CD4-positive, alpha-beta T cell (primary cell): ENCODE data around the gene C1QTNF8. TPM values are rescaled to one million over a fixed set of nuclear protein-coding genes. Genes with fewer than 3 reads are reported as not detected.

Source experiments
- ATAC-seq: fragments of 200-7000 bp; cut with Tn5 transposase; one replicate; pipeline ENCODE4 v1.10.0; 2022; ENCODE audit warnings: mild to moderate bottlenecking; ENCODE audit not compliant: poor library complexity
- CTCF ChIA-PET: fragments of 350-600 bp; sonication (Branson Sonifier 250); formaldehyde crosslinking; loops from one replicate; lab custom pipeline; 2021; ENCODE audit warnings: antibody characterized with exemption, inconsistent platforms; lab: Charles Lee
- POLR2A ChIA-PET: fragments of 350-600 bp; sonication (Branson Sonifier 250); formaldehyde crosslinking; loops from one replicate; lab custom pipeline; 2021; ENCODE audit warnings: antibody characterized with exemption, inconsistent platforms; lab: Charles Lee
- DNase-seq, 14 experiments: peaks; one replicate each; pipeline ENCODE4 v3.0.0-alpha.2; 2013 to 2020; ENCODE audit warnings: mixed read lengths in 2 of 14
- H3K27ac ChIP-seq, 2 donors: one replicate each; pipeline versions ENCODE4 v1.5.1 to v1.7.0; 2013; ENCODE audit warnings: low read length in 2 of 2, low read depth in 1 of 2, mild to moderate bottlenecking in 1 of 2
- H3K27me3 ChIP-seq, 2 experiments: 1 replicate in 1 of 2; 2 replicates in 1 of 2; pipeline versions ENCODE4 v1.6.1 to v1.7.0; 2013; ENCODE audit warnings: low read length in 2 of 2, control low read depth in 1 of 2, mild to moderate bottlenecking in 1 of 2, moderate library complexity in 1 of 2; ENCODE audit not compliant: insufficient read depth in 2 of 2, control insufficient read depth in 1 of 2
- H3K36me3 ChIP-seq: one replicate; pipeline ENCODE4 v1.6.1; 2013; ENCODE audit warnings: low read length, control low read depth; ENCODE audit not compliant: insufficient read depth
- H3K4me1 ChIP-seq: one replicate; pipeline ENCODE4 v1.6.1; 2013; ENCODE audit warnings: low read length, control low read depth; ENCODE audit not compliant: insufficient read depth
- H3K4me3 ChIP-seq: one replicate; pipeline ENCODE4 v1.5.1; 2013; ENCODE audit warnings: mild to moderate bottlenecking, low read length, moderate library complexity
- H3K9me3 ChIP-seq, 2 experiments: 1 replicate in 1 of 2; 2 replicates in 1 of 2; pipeline versions ENCODE4 v1.6.1 to v1.7.0; 2013; ENCODE audit warnings: low read length in 2 of 2, mild to moderate bottlenecking in 2 of 2, control low read depth in 1 of 2, moderate library complexity in 1 of 2; ENCODE audit not compliant: control insufficient read depth in 1 of 2, insufficient read depth in 1 of 2
- H3K27ac Mint-ChIP-seq: one replicate; pipeline ENCODE4 v1.8.0; 2020; ENCODE audit warnings: mixed read lengths
- H3K27me3 Mint-ChIP-seq: one replicate; pipeline ENCODE4 v1.8.0; 2021; ENCODE audit warnings: mixed read lengths
- H3K36me3 Mint-ChIP-seq: one replicate; pipeline ENCODE4 v1.8.0; 2021; ENCODE audit warnings: low read depth, mixed read lengths
- H3K4me1 Mint-ChIP-seq: one replicate; pipeline ENCODE4 v1.8.0; 2021; ENCODE audit warnings: low read depth, mixed read lengths
- H3K4me3 Mint-ChIP-seq: one replicate; pipeline ENCODE4 v1.8.0; 2020; ENCODE audit warnings: mild to moderate bottlenecking, mixed read lengths
- H3K9me3 Mint-ChIP-seq: one replicate; pipeline ENCODE4 v1.8.0; 2020; ENCODE audit warnings: mixed read lengths
- CTCF ChIP-seq: fragments of 200-600 bp; IDR thresholded peaks from one replicate; pipeline ENCODE4 v1.8.0; 2022; ENCODE audit warnings: antibody characterized with exemption, mild to moderate bottlenecking
- intact Hi-C, 2 experiments: fragments of 100-400 bp; cut with DNase I in 1 of 2; cut with micrococcal nuclease in 1 of 2; formaldehyde crosslinking; loops; one replicate each; pipeline versions ENCODE4 v1.15.1 to v1.9.0; 2023 to 2025; cut with DNase I, micrococcal nuclease
- total RNA-seq, 174 experiments: library from RNA in 2 of 174; stranded (reverse) in 2 of 174; gene quantifications; one replicate each; pipeline ENCODE4 v1.2.3 and lab custom pipeline; 2021 to 2026

The C1QTNF8 gene
- total RNA-seq, 2 experiments from 2014 or later = not detected

- Histone ChIP-seq H3K27me3 (peaks cover 23 to 36% of the 10 kb centered on the region in 2 experiments), H3K36me3 (no peaks in the 10 kb centered on the region), H3K4me3 (no peak overlapping the region), H3K27ac (no peak overlapping the region), H3K4me1 (peaks cover 9% of the 10 kb centered on the region), H3K9me3 (peaks cover 0 to 31% of the 10 kb centered on the region in 2 experiments)
- POLR2A ChIA-PET = no interaction called here
- Mint-ChIP-seq H3K9me3 (no peaks in the 10 kb centered on the region), H3K4me3 (no peak overlapping the region), H3K27ac (no peak overlapping the region), H3K4me1 (no peaks in the 10 kb centered on the region), H3K36me3 (no peaks in the 10 kb centered on the region), H3K27me3 (peaks cover 14% of the 10 kb centered on the region)
- CTCF ChIA-PET = no interaction called here
- TF ChIP-seq CTCF = no peak
- DNase-seq (no peak), ATAC-seq (no peak)
- intact Hi-C loops = loop anchor here in 1 of 2 experiments (1.0 kb wide), 1 partner anchor 88 kb away; no protein-coding TSS in a partner anchor
These were observed 10.6 kb upstream of the C1QTNF8 start for GRCh38 chr16:1106659-1107058.

- CTCF ChIA-PET = no interaction called here
- peaks cover 9% of the 10 kb centered on the region for H3K4me1 ChIP-seq
- Mint-ChIP-seq H3K27ac (no peak overlapping the region), H3K4me3 (no peak overlapping the region), H3K9me3 (no peaks in the 10 kb centered on the region), H3K27me3 (peaks cover 14% of the 10 kb centered on the region), H3K36me3 (no peaks in the 10 kb centered on the region), H3K4me1 (no peaks in the 10 kb centered on the region)
- POLR2A ChIA-PET = no interaction called here
- H3K36me3 ChIP-seq = no peaks in the 10 kb centered on the region
- H3K27ac ChIP-seq = no peak overlapping the region
- TF ChIP-seq CTCF = peak; percentile 39
- H3K4me3 ChIP-seq = no peak overlapping the region
- DNase-seq (peak in 13 of 14 experiments; percentile 11 to 69 (median 33)), ATAC-seq (peak; percentile 67)
- H3K27me3 ChIP-seq = peaks cover 23 to 36% of the 10 kb centered on the region in 2 experiments
- intact Hi-C loops = loop anchor here in 1 of 2 experiments (1.0 kb wide), 1 partner anchor 88 kb away; no protein-coding TSS in a partner anchor
- peaks cover 0 to 31% of the 10 kb centered on the region in 2 experiments for H3K9me3 ChIP-seq
These were observed 10.0 kb upstream of the C1QTNF8 start for GRCh38 chr16:1105888-1106620.

- H3K4me3 Mint-ChIP-seq = no peak overlapping the region
- TF ChIP-seq CTCF = no peak
- H3K36me3 Mint-ChIP-seq = no peaks in the 10 kb centered on the region
- Histone ChIP-seq H3K27me3 (peaks cover 23 to 36% of the 10 kb centered on the region in 2 experiments), H3K27ac (no peak overlapping the region), H3K9me3 (peaks cover 0 to 27% of the 10 kb centered on the region in 2 experiments), H3K4me1 (peaks cover 9% of the 10 kb centered on the region), H3K36me3 (no peaks in the 10 kb centered on the region), H3K4me3 (no peak overlapping the region)
- H3K9me3 Mint-ChIP-seq = no peaks in the 10 kb centered on the region
- POLR2A ChIA-PET = no interaction called here
- no peaks in the 10 kb centered on the region for H3K4me1 Mint-ChIP-seq
- DNase-seq (no peak), ATAC-seq (no peak)
- no peak overlapping the region for H3K27ac Mint-ChIP-seq
- intact Hi-C loops = loop anchor here in 1 of 2 experiments (2.0 kb wide), 2 partner anchors 291 to 393 kb away; no protein-coding TSS in a partner anchor
- CTCF ChIA-PET = no interaction called here
- H3K27me3 Mint-ChIP-seq = peaks cover 9% of the 10 kb centered on the region
These were observed 7.6 kb upstream of the C1QTNF8 start for GRCh38 chr16:1103636-1103980.
